ENCODE measurements around the gene ZNF730.
"Not testable (repeated sequence)": the region's sequence is repeated elsewhere in the genome, so short reads cannot be mapped to it uniquely, and the experiment has no call there.

Gene ZNF730

DNA sequence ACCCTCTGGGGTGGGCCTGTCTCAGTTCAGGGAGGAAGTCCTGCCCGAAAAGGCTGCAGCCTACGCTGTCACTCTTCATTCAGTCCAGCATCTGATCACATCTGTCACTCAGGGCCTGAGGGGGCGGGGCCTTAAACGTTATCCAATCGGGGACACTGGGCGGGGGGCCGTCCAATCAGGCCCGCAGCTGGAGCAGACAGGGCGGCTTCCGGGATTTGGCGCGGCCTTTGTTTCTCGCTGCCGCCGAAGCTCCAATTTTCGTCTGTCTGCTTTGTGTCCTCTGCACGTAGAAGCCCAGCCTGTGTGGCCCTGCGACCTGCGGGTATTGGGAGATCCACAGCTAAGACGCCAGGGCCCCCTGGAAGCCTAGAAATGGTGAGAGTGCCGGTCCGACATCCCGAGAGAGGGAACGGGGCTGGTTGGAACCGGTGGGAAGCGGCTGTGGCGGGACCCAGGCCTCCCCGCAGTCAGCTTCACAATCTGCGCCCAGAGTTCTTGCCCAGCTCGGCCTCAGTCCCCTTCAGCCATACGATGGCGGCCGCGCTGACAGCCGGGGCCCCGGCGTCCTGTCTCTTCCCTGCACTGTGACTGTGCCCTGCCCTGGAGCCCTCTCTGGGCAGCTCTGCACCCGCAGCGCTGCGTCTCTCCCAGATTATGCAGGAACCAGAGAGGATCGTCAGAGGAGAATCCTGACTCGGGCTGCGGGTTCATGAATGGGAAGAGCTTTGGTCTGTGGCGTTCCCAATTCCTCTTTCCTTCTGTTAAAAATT, at the start of gene ZNF730:
Gene ZNF730 (plus strand): TSS at position 224 of the 770 bp plus-strand sequence. CDS start 149 bp downstream, at position 373.
- no peak for DNase-seq

DNA sequence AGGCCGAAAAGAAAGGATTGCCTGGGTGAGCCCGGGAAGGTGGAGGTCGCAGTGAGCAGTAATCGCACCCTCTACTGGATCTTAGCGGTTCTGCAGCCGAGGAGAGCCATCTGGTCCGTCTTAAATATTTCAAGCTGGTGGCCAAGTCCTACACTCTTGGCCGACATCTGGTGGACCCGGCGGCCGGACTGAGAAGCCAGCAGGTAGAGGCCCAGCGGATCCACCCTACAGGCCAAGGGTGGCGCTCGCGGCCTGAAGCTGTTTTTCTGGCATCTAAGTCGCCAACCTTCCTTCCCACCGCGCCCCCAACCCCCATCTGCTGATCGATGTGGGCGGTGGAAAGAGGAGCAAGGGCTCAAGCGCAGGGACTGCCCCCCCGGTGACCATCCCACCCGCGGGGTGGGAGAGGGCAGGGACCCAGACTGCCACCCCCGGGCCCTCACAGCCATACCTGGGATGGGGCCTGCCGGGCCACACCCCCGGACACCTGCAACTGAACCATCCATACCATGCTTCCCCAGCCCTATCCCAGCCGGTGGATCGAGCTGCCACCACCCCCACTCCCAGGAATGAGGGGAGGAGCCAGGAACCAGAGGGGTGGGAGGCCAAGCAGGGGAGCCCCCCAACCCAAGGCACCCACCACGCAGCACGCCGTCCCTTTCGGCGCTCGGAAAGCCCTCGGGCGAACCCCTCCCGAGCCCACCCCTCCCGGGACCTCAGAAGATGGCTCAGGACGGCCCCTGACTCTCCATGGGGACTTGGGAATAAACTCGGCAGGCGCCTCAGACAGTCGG, 46.3 kb upstream of the ZNF730 start:
- DNase-seq: no peak

DNA sequence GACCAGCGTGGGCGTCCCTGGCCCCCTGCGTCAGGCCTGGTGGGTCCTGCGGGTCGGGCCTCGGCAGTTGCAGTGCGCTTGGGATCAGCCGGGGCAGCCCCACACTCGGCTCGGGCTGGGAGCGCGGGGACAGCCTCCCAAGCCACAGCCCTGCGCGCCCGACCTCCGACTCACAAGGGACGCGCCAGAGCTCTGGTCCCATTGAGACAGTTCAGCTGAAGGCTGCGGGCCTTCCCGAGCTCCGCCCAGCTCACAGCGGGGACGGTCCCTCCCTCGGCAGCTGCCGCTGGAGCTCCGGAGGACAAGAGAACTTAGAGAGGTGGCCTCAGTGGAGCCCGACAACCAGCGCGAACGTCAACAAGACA, 45.7 kb upstream of the ZNF730 start:
- no peak for DNase-seq

DNA sequence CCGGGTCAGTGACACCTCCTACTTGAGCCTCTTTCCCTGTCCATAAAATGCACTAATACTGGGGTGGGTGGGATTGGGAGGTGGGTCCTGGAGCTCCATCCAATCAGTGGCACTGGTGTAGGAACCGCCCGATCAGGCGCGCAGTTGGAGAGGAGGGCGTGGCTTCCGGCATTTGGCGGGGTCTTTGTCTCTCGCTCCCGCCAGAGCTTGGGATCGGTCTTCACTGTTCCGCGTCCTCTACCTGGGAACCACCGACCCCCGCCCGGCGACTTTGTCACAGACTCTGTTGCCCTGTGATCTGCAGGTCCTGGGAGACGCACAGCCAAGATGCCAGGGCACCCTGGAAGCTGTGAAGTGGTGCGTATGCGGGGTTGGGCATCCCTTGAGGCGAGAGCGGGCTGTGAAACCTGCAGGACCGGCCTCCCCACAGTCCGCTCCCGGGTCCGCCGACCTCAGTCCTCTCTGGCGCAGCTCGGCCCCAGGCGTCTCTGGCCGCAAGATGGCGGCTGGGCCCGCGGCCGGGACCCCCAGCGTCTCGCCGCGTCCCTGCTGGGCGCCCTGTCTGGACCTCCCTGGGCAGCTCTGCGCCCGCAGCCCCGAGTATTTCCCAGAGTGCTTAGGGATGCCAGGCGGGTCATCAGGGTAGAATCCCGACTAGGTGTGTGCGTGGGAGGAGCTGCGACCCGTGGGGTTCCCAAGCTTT, 41.6 kb upstream of the ZNF730 start:
- DNase-seq: no peak

DNA sequence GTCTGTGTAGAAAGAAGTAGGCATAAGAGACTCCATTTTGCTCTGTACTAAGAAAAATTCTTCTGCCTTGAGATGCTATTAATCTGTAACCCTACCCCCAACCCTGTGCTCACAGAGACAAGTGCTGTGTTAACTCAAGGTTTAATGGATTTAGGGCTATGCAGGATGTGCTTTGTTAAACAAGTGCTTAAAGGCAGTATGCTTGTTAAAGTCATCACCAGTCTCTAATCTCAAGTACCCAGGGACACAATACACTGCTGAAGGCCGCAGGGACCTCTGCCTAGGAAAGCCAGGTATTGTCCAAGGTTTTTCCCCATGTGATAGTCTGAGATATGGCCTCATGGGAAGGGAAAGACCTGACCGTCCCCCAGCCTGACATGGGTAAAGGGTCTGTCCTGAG, 39.0 kb upstream of the ZNF730 start:
- not testable (repeated sequence) for DNase-seq

DNA sequence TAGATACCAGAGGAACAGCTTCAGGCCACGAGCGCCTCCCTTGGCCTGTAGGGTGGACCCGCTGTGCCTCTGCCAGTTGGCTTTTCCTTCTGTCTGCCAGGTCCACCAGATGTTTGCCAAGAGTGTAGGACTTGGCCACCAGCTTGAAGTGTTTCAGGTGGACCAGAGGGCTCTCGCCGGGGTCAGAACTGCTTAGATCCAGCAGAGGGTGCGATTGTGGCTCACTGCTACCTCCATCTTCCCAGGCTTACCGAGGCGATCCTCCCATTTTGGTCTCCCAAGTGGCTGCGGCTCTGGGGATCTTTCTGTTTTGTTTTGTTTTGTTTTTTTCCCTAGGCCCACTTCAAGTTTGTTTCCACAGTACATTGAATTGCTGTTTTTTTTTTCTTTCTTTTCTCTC, 23.0 kb upstream of the ZNF730 start:
- DNase-seq: no peak

DNA sequence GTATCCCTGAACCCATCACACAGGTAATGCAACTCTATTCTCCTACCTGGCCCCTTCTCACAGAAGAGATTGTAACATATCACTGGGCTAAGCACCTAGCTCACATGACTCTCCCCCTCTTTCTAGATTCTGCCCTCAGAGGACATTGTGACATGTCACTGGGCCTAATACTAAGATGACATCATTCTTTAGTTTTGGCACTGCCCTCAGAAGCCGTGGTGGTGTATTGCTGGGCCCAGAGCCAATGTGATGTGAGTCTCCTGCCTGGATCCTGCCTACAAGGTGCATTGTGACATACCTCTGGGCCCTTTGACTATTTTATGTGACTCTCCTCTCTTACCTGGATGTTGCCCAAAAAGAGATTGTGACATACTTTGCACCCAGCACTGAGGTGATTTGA, 21.4 kb upstream of the ZNF730 start:
- DNase-seq: no peak

DNA sequence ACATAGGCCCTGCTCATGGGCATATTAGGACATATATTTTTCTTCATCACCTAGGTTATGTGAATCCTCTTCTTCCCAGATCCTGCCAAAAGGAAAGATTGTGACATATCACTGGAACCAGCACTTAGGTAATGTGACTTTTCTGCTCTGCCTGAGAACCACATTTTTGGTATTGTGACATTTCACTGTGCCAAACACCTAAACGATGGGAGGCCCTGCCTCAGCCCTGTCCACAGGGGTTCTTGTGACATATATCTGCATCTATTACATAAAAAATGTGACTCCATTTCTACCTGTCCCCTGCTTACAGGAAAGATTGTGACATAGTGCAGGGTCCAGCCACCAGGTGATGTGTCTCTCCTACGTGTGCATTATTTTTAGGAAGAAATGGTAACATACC, 18.5 kb upstream of the ZNF730 start:
- DNase-seq: no peak

DNA sequence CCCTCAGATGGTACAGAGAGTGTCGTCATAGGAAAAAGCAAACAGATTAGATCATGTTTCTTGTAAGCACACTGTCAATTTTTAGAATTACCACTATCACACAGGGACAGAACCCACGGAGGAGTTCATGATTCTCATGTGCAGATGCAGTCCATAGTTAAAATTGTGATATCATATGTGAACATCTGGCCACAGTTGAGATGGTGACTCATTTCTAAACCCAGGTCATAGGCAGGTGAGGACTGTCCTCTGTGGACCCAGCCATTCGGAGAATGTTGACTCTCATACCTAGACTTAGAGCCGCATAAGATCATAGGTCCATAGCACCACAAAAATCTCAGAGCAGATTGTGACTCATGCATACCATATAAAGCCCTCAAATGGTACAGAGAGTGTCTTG, 17.8 kb upstream of the ZNF730 start:
- DNase-seq: no peak

DNA sequence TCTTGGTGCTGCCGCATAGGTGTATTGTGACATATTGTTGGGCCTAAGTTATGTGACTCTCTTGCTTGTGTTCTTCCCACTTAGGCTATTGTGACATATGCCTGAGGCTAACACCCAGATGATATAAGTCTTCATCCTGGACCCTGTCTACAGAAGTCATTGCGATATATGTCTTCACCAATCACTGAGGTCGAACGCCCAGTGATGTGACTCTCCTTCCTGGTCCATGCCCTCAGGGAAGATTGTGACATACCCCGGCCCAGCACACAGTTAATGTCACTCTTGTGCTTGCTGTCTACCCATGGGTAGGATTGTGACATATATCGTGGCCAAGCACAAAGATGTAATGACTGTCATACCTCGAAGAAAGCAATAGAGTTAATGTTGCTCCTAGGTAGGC, 16.9 kb upstream of the ZNF730 start:
- no peak for DNase-seq

DNA sequence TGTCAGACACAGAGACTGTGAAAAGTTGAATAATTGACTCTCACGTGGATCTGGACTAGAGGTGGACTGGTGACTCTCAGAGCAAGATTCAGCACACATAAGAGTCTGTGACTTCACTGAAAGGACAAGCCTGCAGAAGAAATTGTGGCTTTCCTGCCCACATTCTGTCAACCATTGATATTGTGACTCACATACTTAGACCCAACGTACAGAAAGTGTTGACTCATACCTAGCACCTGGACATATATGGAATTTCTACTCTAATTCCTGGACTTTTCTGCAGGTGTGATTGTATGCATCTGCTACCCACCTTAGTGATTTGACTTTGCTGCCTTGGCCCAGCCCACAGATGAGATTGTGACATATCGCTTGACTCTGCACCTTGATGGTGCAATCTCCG, 15.6 kb upstream of the ZNF730 start:
- DNase-seq: no peak

DNA sequence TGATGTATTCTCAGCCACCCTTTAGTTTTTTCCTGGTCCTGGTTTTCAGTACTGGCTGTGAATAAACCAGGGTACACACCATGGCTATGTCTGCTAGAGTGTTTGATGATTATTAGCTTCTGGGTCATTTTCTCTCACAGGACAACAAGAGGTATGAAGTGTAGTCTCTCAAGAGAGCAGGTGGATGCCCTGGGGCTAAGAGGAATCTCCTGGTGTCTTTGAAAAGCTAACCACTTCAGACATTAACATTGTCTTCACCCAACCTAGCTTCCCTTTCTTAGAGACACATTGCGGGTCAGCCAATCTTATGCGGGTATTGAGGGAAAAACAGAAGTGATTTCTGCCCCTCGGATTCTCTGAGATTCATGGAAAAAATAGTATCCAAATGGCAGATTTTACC, 1.6 kb downstream of the ZNF730 start:
- no peak for DNase-seq

DNA sequence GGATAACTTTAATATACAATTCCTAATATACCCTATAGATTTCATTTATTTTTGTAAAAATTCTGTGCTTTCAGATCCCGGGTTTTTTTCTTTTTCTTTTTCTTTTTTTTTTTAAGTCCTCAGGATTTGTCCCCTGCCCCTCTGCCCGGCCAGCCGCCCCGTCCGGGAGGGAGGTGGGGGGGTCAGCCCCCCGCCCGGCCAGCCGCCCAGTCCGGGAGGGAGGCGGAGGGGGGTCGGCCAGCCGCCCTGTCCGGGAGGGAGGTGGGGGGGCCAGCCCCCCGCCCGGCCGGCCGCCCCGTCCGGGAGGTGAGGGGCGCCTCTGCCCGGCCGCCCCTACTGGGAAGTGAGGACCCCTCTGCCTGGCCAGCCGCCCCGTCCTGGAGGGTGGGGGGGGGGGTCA, 17.4 kb downstream of the ZNF730 start:
- not testable (repeated sequence) for DNase-seq

DNA sequence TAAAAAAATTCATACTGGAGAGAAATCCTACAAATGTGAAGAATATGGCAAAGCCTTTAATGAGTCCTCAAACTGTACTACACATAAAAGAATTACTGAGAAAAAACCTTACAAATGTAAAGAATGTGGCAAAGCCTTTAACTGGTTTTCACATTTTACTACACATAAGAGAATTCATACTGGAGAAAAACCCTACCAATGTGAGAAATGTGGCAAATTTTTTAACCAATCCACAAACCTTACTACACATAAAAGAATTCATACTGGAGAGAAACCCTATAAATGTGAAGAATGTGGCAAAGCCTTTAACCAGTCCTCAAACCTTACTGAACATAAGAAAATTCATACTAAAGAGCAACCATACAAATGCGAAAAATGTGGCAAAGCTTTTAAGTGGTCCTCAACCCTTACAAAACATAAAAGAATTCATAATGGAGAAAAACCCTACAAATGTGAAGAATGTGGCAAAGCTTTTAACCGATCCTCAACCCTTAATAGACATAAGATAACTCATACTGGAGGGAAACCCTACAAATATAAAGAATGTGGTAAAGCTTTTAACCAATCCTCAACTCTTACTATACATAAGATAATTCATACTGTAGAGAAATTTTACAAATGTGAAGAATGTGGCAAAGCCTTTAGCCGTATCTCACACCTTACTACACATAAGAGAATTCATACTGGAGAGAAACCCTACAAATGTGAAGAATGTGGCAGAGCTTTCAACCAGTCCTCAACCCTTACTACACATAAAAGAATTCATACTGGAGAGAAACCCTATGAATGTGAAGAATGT, 29.0 kb downstream of the ZNF730 start:
- no peak for DNase-seq

DNA sequence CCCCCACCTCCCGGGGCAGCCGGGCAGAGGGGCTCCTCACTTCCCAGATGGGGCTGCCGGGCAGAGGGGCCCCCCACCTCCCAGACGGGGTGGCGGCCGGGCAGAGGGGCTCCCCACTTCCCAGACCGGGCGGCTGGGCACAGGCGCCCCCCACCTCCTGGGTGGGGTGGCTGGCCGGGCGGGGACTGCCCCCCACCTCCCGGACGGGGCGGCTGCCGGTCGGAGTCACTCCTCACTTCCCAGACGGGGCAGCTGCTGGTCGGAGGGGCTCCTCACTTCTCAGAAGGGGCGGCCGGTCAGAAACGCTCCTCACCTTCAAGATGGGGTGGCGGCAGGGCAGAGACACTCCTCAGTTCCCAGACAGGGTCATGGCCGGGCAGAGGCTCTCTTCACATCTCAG, 43.9 kb downstream of the ZNF730 start:
- no peak for DNase-seq

DNA sequence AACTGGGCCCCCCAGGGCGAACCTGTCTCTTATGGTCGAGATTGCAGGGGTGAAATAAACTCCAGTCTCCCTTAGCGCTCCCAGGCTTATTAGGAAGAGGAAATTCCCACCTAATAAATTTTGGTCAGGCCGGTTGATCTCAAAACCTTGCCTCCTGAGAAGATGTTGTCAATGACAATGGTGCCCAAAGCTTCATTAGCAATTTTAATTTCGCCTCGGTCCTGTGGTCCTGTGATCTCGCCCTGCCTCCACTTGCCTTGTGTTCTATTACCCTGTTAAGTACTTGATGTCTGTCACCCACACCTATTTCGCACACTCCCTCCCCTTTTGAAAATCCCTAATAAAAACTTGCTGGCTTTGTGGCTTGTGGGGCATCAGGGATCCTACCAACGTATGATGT, 51.5 kb downstream of the ZNF730 start:
- DNase-seq: not testable (repeated sequence)

DNA sequence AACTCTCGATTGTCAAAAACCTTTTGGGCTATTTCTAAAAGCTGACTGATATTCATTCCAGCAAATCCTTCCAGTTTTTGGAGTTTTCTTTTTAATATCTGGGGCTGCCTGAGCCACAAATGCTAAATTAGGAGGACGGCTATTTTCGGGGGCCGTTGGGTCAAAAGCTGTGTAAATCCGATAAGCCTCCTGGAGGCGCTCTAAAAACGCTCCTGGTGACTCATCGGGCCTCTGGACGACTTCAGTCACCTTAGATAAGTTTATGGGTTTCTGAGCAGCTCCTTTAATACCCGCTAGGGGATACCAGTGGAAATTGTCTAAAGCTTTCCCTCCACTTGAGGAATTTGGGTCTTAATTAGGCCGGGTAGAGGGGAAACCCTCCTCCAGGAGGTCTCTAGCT, 66.4 kb downstream of the ZNF730 start:
- DNase-seq: no peak

DNA sequence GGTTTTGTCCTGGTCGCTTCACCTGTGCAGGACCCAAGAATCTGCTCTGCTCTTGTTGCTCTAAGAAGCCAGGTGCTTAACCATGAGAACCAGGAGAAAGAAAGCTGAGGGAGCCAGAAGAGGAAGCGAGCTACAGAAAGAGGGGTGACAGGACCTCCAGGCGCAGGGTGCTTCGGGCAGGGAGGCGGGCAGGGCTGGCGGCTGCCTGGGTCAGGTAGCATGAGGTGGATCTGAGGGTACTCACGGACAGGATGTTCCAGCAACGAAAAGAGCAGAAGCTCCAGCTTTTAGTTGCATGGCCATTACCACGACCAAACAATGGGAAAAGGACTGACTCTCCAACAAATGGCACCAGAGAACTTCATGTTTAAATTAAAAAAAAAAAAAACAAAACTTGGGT, 73.5 kb downstream of the ZNF730 start:
- no peak for DNase-seq

Data from SIG-M5 (cell line).